GM12878 (cell line): ENCODE data around the gene LPIN1. TPM values are rescaled to one million over a fixed set of nuclear protein-coding genes. Genes with fewer than 3 reads are reported as not detected.

Source experiments
- ATF7 ChIP-seq: fragments of 450-650 bp; IDR thresholded peaks from 2 replicates; pipeline ENCODE4 v1.6.1; 2016; ENCODE audit warnings: low read depth, mild to moderate bottlenecking
- CREM ChIP-seq: IDR thresholded peaks from 2 replicates; pipeline ENCODE4 v1.6.1; 2014; ENCODE audit warnings: antibody characterized with exemption, low read depth
- ETV6 ChIP-seq, 2 experiments: fragments of 450-650 bp in 1 of 2; IDR thresholded peaks in 1 of 2; conservative IDR thresholded peaks in 1 of 2; 2 replicates each; pipeline ENCODE4 v1.6.1; 2014; ENCODE audit warnings: antibody characterized with exemption in 1 of 2, borderline replicate concordance in 1 of 2, low read depth in 1 of 2, mild to moderate bottlenecking in 1 of 2, moderate library complexity in 1 of 2
- HDAC2 ChIP-seq: fragments of 200-600 bp; sonication (generic); IDR thresholded peaks from 2 replicates; pipeline ENCODE4 v1.6.1; 2017
- NR2C1 ChIP-seq: fragments of 450-650 bp; IDR thresholded peaks from 2 replicates; pipeline ENCODE4 v1.6.1; 2017; ENCODE audit warnings: antibody characterized with exemption, mild to moderate bottlenecking, moderate library complexity
- NRF1 ChIP-seq: conservative IDR thresholded peaks from 2 replicates; pipeline ENCODE4 v1.6.1; 2011; ENCODE audit warnings: mild to moderate bottlenecking, low read depth, low read length, improper control_type of control experiment
- PML ChIP-seq: IDR thresholded peaks from 2 replicates; pipeline ENCODE4 v1.6.1; 2012; ENCODE audit warnings: low read length, inconsistent platforms
- TCF12 ChIP-seq: IDR thresholded peaks from 2 replicates; pipeline ENCODE4 v1.6.1; 2011; ENCODE audit warnings: low read depth, mild to moderate bottlenecking, low read length
- ZNF274 ChIP-seq: IDR thresholded peaks from one replicate; pipeline ENCODE4 v1.8.0; 2011; ENCODE audit not compliant: insufficient read length, insufficient read depth
- ZZZ3 ChIP-seq: IDR thresholded peaks from 2 replicates; pipeline ENCODE4 v1.6.1; 2011; ENCODE audit warnings: low read depth; ENCODE audit not compliant: control insufficient read depth, insufficient read length
- polyA plus RNA-seq, 11 experiments: library from polyadenylated mRNA; depleted of rRNA in 4 of 11; unstranded in 6 of 11; stranded (reverse) in 5 of 11; fragments of >200 nt; fragmentation: Nextera tagmentation in 4 of 11; fragmentation: Illumina TruSeq in 1 of 11; extraction: Ambion mirVana in 4 of 11; extraction: Trizol in 1 of 11; gene quantifications; 1 replicate in 1 of 11; 2 replicates in 10 of 11; pipeline versions ENCODE4 v1.2.1 to v1.2.3, GENCODE V29; 2011 to 2016; ENCODE audit warnings: inconsistent platforms in 2 of 11, missing spikeins in 2 of 11, low read depth in 1 of 11
- total RNA-seq, 4 experiments: library from RNA; depleted of rRNA in 3 of 4; stranded (reverse); fragments of >200 nt in 3 of 4; fragmentation: Illumina TruSeq in 1 of 4; extraction: Trizol in 1 of 4; gene quantifications; 2 replicates each; pipeline versions ENCODE4 v1.2.1 to v1.2.3, GENCODE V29; 2013 to 2021
- TF ChIP-seq, protein P1 (sequence below): IDR thresholded peaks from 2 replicates; pipeline ENCODE4 v1.6.1; 2012; ENCODE audit warnings: improper control_type of control experiment, low read depth, low read length; ENCODE audit not compliant: insufficient replicate concordance
- TF ChIP-seq, protein P2 (sequence below): fragments of 150-350 bp; IDR thresholded peaks from 2 replicates; pipeline ENCODE4 v1.6.1; 2014; ENCODE audit warnings: mild to moderate bottlenecking, low read depth, low read length
- TF ChIP-seq, protein P3 (sequence below): fragments of 450-650 bp; IDR thresholded peaks from 2 replicates; pipeline ENCODE4 v1.6.1; 2017; ENCODE audit warnings: mild to moderate bottlenecking, moderate library complexity
- TF ChIP-seq, protein P4 (sequence below): fragments of 450-650 bp; IDR thresholded peaks from 2 replicates; pipeline ENCODE4 v1.6.1; 2016; ENCODE audit warnings: mild to moderate bottlenecking
- TF ChIP-seq, protein P5 (sequence below): fragments of 450-650 bp; IDR thresholded peaks from 2 replicates; pipeline ENCODE4 v1.6.1; 2017; ENCODE audit warnings: mild to moderate bottlenecking

The LPIN1 gene
- total and polyA plus RNA-seq, 10 of the 15 experiments (the other 5 are each of a cell fraction or from before 2014, with no cell fraction given), result 18.8 to 82.5 (median 50.3) TPM

DNA sequence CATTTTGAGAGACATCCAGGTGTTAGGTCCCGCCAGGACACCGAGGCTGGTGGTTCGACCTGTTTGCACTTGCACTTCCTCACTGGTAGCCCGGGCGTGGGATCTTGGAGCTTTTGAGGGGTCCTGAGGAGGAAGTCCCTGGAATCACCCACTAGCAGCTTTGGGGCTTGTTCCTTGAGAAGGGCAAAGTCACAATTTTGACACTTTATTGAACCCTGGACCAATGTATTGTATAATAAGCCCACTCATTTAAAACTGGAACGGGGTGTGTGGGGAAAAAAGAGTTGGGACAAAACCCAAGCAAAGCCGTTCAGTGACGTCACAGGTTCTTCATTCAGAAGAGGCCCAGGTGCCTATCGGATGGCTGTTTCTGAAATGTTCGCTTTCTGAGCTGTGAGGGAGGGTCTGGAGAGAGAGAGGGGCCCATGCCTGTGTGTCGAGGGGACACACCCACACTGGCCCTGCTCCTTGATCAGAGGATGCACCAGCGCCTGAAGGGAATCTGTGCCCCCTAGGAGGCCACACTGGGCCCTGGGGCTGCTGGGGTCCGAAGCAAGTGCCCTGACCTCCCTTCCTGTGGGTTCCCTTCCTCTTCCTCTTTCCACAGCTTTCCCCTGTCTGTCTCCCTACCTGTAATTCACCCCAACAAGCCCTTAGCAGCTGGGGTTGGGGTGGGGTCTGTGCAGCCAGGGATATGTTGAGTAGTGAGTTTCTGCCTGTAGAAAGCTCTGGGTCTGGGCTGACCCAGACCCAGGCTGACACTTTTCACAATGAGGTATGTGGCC is 2.6 kb downstream of the LPIN1 start (continued):
- TF ChIP-seq, protein P1, sequence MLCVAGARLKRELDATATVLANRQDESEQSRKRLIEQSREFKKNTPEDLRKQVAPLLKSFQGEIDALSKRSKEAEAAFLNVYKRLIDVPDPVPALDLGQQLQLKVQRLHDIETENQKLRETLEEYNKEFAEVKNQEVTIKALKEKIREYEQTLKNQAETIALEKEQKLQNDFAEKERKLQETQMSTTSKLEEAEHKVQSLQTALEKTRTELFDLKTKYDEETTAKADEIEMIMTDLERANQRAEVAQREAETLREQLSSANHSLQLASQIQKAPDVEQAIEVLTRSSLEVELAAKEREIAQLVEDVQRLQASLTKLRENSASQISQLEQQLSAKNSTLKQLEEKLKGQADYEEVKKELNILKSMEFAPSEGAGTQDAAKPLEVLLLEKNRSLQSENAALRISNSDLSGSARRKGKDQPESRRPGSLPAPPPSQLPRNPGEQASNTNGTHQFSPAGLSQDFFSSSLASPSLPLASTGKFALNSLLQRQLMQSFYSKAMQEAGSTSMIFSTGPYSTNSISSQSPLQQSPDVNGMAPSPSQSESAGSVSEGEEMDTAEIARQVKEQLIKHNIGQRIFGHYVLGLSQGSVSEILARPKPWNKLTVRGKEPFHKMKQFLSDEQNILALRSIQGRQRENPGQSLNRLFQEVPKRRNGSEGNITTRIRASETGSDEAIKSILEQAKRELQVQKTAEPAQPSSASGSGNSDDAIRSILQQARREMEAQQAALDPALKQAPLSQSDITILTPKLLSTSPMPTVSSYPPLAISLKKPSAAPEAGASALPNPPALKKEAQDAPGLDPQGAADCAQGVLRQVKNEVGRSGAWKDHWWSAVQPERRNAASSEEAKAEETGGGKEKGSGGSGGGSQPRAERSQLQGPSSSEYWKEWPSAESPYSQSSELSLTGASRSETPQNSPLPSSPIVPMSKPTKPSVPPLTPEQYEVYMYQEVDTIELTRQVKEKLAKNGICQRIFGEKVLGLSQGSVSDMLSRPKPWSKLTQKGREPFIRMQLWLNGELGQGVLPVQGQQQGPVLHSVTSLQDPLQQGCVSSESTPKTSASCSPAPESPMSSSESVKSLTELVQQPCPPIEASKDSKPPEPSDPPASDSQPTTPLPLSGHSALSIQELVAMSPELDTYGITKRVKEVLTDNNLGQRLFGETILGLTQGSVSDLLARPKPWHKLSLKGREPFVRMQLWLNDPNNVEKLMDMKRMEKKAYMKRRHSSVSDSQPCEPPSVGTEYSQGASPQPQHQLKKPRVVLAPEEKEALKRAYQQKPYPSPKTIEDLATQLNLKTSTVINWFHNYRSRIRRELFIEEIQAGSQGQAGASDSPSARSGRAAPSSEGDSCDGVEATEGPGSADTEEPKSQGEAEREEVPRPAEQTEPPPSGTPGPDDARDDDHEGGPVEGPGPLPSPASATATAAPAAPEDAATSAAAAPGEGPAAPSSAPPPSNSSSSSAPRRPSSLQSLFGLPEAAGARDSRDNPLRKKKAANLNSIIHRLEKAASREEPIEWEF, result no peak
- TF ChIP-seq ZZZ3, result no peak
- no peak for TF ChIP-seq NRF1
- TF ChIP-seq ETV6 (conservative IDR thresholded peaks at IDR 0.05 in 1 of 2, IDR thresholded peaks at IDR 0.05 in 1 of 2; ENCODE audit: borderline replicate concordance in 1 of 2, low read depth in 1 of 2), result no peak; a peak in 1 of 4 replicates
- TF ChIP-seq ZNF274, result no peak
- TF ChIP-seq, protein P2, sequence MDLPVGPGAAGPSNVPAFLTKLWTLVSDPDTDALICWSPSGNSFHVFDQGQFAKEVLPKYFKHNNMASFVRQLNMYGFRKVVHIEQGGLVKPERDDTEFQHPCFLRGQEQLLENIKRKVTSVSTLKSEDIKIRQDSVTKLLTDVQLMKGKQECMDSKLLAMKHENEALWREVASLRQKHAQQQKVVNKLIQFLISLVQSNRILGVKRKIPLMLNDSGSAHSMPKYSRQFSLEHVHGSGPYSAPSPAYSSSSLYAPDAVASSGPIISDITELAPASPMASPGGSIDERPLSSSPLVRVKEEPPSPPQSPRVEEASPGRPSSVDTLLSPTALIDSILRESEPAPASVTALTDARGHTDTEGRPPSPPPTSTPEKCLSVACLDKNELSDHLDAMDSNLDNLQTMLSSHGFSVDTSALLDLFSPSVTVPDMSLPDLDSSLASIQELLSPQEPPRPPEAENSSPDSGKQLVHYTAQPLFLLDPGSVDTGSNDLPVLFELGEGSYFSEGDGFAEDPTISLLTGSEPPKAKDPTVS, result no peak
- TF ChIP-seq, protein P3, sequence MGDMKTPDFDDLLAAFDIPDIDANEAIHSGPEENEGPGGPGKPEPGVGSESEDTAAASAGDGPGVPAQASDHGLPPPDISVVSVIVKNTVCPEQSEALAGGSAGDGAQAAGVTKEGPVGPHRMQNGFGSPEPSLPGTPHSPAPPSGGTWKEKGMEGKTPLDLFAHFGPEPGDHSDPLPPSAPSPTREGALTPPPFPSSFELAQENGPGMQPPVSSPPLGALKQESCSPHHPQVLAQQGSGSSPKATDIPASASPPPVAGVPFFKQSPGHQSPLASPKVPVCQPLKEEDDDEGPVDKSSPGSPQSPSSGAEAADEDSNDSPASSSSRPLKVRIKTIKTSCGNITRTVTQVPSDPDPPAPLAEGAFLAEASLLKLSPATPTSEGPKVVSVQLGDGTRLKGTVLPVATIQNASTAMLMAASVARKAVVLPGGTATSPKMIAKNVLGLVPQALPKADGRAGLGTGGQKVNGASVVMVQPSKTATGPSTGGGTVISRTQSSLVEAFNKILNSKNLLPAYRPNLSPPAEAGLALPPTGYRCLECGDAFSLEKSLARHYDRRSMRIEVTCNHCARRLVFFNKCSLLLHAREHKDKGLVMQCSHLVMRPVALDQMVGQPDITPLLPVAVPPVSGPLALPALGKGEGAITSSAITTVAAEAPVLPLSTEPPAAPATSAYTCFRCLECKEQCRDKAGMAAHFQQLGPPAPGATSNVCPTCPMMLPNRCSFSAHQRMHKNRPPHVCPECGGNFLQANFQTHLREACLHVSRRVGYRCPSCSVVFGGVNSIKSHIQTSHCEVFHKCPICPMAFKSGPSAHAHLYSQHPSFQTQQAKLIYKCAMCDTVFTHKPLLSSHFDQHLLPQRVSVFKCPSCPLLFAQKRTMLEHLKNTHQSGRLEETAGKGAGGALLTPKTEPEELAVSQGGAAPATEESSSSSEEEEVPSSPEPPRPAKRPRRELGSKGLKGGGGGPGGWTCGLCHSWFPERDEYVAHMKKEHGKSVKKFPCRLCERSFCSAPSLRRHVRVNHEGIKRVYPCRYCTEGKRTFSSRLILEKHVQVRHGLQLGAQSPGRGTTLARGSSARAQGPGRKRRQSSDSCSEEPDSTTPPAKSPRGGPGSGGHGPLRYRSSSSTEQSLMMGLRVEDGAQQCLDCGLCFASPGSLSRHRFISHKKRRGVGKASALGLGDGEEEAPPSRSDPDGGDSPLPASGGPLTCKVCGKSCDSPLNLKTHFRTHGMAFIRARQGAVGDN, result peak; percentile 35; the same call in 1 of the 2 replicates
- peak; percentile 55; the same call in 1 of the 2 replicates for TF ChIP-seq CREM
- no peak for TF ChIP-seq PML
- TF ChIP-seq HDAC2, result no peak
- TF ChIP-seq ATF7, result peak; percentile 89
- TF ChIP-seq, protein P4, sequence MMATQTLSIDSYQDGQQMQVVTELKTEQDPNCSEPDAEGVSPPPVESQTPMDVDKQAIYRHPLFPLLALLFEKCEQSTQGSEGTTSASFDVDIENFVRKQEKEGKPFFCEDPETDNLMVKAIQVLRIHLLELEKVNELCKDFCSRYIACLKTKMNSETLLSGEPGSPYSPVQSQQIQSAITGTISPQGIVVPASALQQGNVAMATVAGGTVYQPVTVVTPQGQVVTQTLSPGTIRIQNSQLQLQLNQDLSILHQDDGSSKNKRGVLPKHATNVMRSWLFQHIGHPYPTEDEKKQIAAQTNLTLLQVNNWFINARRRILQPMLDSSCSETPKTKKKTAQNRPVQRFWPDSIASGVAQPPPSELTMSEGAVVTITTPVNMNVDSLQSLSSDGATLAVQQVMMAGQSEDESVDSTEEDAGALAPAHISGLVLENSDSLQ, result no peak
- TF ChIP-seq, protein P5, sequence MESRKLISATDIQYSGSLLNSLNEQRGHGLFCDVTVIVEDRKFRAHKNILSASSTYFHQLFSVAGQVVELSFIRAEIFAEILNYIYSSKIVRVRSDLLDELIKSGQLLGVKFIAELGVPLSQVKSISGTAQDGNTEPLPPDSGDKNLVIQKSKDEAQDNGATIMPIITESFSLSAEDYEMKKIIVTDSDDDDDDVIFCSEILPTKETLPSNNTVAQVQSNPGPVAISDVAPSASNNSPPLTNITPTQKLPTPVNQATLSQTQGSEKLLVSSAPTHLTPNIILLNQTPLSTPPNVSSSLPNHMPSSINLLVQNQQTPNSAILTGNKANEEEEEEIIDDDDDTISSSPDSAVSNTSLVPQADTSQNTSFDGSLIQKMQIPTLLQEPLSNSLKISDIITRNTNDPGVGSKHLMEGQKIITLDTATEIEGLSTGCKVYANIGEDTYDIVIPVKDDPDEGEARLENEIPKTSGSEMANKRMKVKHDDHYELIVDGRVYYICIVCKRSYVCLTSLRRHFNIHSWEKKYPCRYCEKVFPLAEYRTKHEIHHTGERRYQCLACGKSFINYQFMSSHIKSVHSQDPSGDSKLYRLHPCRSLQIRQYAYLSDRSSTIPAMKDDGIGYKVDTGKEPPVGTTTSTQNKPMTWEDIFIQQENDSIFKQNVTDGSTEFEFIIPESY, result no peak
- TF ChIP-seq TCF12, result no peak
- TF ChIP-seq NR2C1, result no peak
